Skeletal muscle tissue (tissue), 4 donors: ENCODE measurements around the gene CACNA1I. TPM values are rescaled to one million over a fixed set of nuclear protein-coding genes. Genes with fewer than 3 reads are reported as not detected.

Source experiments
- H3K27ac ChIP-seq: one replicate; pipeline ENCODE4 v1.7.0; 2013; ENCODE audit warnings: mild to moderate bottlenecking, low read depth, low read length, inconsistent platforms
- H3K27me3 ChIP-seq, 3 donors: one replicate each; pipeline ENCODE4 v1.7.0; 2013; ENCODE audit warnings: low read length in 3 of 3; ENCODE audit not compliant: control insufficient read depth in 3 of 3, insufficient read depth in 3 of 3
- H3K36me3 ChIP-seq, 3 donors: one replicate each; pipeline ENCODE4 v1.7.0; 2013; ENCODE audit warnings: low read length in 3 of 3; ENCODE audit not compliant: control insufficient read depth in 3 of 3, insufficient read depth in 3 of 3
- H3K4me1 ChIP-seq, 3 donors: one replicate each; pipeline ENCODE4 v1.7.0; 2013; ENCODE audit warnings: low read length in 3 of 3, mild to moderate bottlenecking in 3 of 3; ENCODE audit not compliant: control insufficient read depth in 3 of 3, insufficient read depth in 3 of 3
- H3K4me3 ChIP-seq, 3 donors: one replicate each; pipeline ENCODE4 v1.7.0; 2013; ENCODE audit warnings: low read length in 3 of 3
- H3K9ac ChIP-seq, 3 donors: one replicate each; pipeline ENCODE4 v1.7.0; 2013; ENCODE audit warnings: low read length in 3 of 3, mild to moderate bottlenecking in 3 of 3, moderate library complexity in 2 of 3, low read depth in 1 of 3
- H3K9me3 ChIP-seq, 3 donors: one replicate each; pipeline ENCODE4 v1.7.0; 2013; ENCODE audit warnings: low read length in 3 of 3; ENCODE audit not compliant: control insufficient read depth in 3 of 3
- total RNA-seq: library from RNA; depleted of rRNA; stranded (reverse); fragments of >200 nt; gene quantifications from one replicate; pipeline ENCODE4 v1.2.3, GENCODE V29; 2014
- donor health status: Osteomylitis.

CACNA1I gene
- total RNA-seq, 1 donor from 2014 or later, result not detected

DNA sequence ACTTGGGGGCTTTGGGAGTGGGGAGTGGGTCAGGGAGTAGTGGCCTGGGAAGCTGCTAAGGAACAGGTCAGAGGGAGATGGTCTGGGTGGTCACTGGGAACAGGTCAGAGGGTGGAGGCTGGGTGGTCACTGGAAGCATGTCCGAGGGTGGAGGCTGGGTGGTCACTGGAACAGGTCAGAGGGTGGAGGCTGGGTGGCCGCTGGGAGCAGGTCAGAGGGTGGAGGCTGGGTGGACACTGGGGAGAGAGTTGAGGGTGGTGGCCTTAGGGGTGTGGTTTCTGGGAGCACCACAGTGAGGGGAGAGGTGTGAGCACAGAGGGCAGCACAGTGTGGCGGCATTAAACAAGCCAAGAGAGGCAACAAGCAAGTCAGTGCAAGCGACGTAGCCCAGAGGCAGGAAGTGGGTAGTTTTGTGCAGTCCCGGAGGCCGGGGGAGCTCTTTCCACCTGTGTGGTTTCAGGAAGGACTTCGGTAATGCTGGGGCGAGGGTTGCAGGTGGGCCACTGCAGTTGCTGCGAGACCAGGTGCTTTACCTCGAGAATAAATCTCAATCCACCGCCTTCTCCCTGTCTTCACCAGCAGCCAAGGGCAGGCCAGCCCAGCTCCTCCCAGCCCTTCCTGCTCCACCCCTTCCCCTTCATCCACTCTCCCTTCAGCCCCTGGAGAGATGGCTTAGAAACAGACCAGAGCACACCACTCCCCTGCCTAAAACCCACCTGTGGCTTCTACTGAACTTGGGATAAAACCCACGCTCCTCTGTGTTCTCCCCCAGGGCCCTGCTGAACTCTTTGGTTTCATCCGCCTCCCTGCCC lies 3.2 kb upstream of the CACNA1I start:
- H3K27me3 ChIP-seq, result peaks cover 19 to 55% (median 37%) of the 10 kb centered on the region in 3 donors
- no peaks in the 10 kb centered on the region for H3K4me1 ChIP-seq
- H3K4me3 ChIP-seq, result no peak overlapping the region
- H3K9ac ChIP-seq, result no peak overlapping the region
- no peak overlapping the region for H3K27ac ChIP-seq
- no peaks in the 10 kb centered on the region for H3K9me3 ChIP-seq
- H3K36me3 ChIP-seq, result no peaks in the 10 kb centered on the region

DNA sequence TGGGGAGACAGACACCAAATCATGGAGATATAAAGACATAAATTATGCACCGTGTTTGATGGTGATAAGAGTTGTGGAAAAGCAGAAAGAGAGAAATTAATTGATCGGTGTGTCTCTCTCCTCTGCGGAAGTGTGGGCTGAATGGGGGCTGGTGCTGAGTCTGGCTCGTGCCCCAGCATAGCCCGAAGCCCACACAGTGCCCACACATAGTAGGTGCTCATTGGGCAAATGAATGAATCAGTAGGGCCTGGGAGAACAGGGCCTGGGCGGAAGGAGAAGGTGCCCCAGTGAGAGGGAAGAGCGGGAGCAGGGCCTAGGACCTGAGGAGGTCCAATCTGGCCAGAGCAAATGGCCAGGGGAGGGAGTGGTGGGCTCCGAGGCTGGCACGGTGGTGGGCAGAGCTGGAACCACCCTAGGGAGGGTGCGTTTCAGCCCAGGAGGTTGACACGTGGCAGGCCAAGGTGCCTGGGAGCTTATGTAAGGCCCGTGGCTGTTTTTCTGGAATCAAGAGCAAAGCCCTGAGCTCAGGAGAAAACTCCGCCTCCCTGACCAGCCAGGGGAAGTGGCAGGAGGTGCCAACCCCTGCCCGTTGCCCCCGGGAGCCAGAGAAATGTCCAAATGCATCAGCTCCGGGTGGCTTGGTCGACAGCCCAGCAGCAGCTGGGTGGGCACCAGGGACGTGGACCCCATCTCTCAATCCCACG lies 2.1 kb upstream of the CACNA1I start:
- peaks cover 19 to 44% (median 38%) of the 10 kb centered on the region in 3 donors for H3K27me3 ChIP-seq
- H3K9ac ChIP-seq, result no peak overlapping the region
- no peaks in the 10 kb centered on the region for H3K4me1 ChIP-seq
- H3K9me3 ChIP-seq, result no peaks in the 10 kb centered on the region
- H3K36me3 ChIP-seq, result no peaks in the 10 kb centered on the region
- H3K4me3 ChIP-seq, result no peak overlapping the region
- no peak overlapping the region for H3K27ac ChIP-seq

DNA sequence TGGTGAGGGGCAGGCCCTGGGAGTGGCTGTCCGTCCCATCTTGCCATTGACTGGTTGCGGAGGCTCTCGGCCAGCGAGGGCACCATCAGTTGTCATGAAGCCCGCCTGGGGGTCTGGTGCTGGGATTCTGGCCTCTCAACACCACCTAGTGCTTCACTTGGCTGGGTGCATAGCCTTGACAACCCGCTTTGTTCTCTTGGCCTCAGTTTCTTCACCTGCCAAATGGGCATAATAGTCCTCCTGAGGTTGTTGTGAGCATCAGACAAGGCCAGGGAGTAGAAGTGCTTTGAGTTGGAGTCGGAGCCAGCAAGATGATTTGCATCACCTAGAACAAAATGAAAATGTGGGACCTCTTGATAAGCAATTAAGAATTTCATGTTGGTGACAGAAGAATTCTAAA lies 1.5 kb upstream of the CACNA1I start:
- Histone ChIP-seq H3K27me3 (peaks cover 12 to 38% (median 37%) of the 10 kb centered on the region in 3 donors), H3K27ac (no peak overlapping the region), H3K9ac (no peak overlapping the region), H3K4me3 (no peak overlapping the region), H3K9me3 (no peaks in the 10 kb centered on the region), H3K36me3 (no peaks in the 10 kb centered on the region), H3K4me1 (no peaks in the 10 kb centered on the region)

DNA sequence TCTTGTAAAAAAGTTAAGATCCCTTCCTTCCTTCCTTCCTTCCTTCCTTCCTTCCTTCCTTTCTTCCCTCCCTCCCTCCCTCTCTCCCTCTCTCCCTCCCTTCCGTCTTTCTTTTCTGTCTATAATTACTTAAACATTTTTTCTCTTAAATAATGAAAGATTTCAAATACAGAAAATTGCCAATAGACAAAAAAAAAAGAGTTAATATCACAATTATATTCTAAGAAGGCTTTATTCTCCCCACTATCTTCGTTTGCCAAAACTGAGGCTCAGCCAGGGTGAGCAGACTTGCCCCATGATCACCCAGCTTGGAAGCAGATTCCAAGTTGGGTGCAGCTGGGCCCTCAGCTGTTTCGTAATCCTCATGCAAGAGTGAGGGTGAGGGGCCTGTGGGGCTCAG lies 327 bp upstream of the CACNA1I start:
- H3K36me3 ChIP-seq, result no peaks in the 10 kb centered on the region
- no peak overlapping the region for H3K4me3 ChIP-seq
- H3K27ac ChIP-seq, result no peak overlapping the region
- peaks cover 7 to 41% (median 27%) of the 10 kb centered on the region in 3 donors for H3K27me3 ChIP-seq
- no peaks in the 10 kb centered on the region for H3K4me1 ChIP-seq
- no peaks in the 10 kb centered on the region for H3K9me3 ChIP-seq
- no peak overlapping the region for H3K9ac ChIP-seq

DNA sequence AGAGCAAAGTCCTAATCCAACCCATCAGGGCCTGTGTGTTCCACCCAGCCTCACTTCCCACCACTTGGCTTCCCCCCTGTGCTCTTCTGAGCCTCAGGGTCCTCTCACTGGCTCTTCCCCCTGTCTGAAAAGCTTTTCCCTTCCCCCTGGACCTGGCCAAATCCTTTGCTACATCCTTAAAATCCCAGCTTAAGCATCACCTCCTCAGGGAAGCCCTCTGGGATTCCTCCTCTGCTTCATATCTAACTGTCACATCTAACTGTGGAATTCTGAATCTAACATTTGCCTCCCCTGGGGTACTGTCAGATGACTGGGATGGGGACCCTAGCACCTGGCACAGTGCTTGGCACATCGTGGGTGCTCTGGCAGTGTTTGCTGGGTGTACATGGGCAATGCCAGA lies 985 bp downstream of the CACNA1I start:
- Histone ChIP-seq H3K27me3 (peaks cover 7 to 44% (median 20%) of the 10 kb centered on the region in 3 donors), H3K27ac (no peak overlapping the region), H3K4me3 (no peak overlapping the region), H3K36me3 (no peaks in the 10 kb centered on the region), H3K9me3 (no peaks in the 10 kb centered on the region), H3K4me1 (no peaks in the 10 kb centered on the region), H3K9ac (no peak overlapping the region)

DNA sequence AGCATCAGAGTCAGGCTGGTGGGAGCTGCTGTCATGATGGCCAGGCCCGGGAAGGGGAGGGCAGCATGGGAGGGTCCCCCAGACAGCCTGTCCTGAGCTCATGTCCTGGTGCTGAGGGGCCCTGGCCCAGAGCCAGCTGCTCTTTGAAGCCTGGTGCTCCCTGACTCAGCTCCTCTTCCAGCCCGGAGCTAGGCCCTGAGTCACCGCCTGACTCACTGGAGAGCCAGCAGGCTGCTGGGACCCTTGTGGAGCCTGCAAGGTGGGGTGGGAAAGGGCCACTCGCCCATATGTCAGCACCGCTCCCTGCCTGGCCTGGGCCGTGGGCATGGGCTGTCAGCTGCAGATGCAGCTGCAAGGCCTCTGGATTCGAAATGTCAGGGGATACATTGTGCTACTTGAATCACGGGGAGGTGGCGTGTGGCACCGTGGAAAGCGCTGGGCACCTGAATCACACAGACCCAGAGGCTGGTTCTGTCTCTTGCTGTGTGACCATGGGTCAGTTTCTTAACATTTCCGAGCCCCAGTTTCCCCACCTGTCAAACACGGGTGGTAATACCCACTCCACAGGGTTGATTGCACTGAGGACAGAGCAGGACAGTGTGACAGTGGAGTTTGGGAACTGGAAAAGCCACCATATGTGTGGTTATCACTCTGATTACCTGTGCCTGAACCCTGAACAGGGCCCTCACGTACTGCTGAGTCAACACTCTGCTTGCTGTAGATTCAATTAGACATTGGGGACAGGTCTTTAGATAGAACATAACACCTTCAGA lies 4.4 kb downstream of the CACNA1I start:
- H3K9me3 ChIP-seq, result no peaks in the 10 kb centered on the region
- H3K4me3 ChIP-seq, result no peak overlapping the region
- no peaks in the 10 kb centered on the region for H3K4me1 ChIP-seq
- H3K36me3 ChIP-seq, result no peaks in the 10 kb centered on the region
- H3K9ac ChIP-seq, result no peak overlapping the region
- peaks cover 12 to 44% (median 32%) of the 10 kb centered on the region in 3 donors for H3K27me3 ChIP-seq
- no peak overlapping the region for H3K27ac ChIP-seq

DNA sequence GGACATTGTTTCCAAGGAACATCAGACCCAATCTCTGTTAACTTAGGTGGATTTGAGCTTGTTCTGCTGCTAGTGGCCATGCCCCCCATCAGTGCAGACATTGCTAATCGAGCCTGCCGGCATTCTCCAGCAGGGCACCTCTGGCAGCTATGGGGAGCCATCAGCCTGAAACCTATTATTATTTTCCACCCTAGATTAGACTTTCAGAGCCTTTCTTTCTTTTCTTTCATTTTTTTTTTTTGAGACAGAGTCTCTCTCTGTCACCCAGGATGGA lies 4.9 kb downstream of the CACNA1I start:
- no peaks in the 10 kb centered on the region for H3K36me3 ChIP-seq
- H3K9ac ChIP-seq, result no peak overlapping the region
- H3K4me3 ChIP-seq, result no peak overlapping the region
- no peaks in the 10 kb centered on the region for H3K4me1 ChIP-seq
- peaks cover 12 to 47% (median 33%) of the 10 kb centered on the region in 3 donors for H3K27me3 ChIP-seq
- no peak overlapping the region for H3K27ac ChIP-seq
- H3K9me3 ChIP-seq, result no peaks in the 10 kb centered on the region

DNA sequence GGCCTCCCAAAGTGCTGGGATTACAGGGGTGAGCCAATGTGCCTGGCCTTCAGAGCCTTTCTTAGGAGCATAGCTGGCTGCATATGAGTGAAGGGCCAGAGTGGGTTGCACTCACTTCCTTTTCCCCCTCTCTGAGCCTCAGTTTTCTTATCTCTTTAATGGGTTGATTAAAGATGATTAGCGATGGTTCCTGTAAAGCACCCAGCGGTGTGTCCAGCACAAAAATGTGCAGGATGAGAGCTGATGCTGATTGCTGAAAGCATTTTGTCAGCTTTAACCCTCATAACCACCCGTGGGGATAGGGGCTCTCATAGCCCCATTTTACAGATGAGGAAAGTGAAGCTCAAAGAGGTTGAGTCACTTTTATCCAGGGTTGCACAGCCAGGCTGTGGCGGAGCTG lies 5.5 kb downstream of the CACNA1I start:
- Histone ChIP-seq H3K4me1 (no peaks in the 10 kb centered on the region), H3K9ac (no peak overlapping the region), H3K27me3 (peaks cover 12 to 48% (median 35%) of the 10 kb centered on the region in 3 donors), H3K4me3 (no peak overlapping the region), H3K9me3 (no peaks in the 10 kb centered on the region), H3K36me3 (no peaks in the 10 kb centered on the region), H3K27ac (no peak overlapping the region)

DNA sequence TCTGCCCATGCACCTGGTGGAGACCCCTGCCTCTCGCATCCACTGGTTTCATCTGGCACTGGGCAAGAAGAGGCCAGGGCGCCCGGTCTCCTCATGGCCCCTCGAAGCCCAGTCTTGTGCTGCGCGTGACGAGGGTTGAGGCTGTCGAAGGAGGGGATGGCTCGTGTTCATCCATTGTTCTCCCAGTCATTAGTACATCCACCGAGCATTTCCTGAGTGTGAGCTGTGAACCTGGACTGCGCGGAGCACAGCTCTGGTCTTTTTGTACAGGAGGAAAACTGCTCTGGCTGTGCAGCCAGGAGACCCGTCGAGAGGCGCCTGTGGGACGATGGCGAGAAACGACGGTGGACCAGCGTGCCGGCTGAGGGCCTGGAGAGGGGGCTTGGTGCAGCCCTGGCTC lies 6.8 kb downstream of the CACNA1I start:
- Histone ChIP-seq H3K9me3 (no peaks in the 10 kb centered on the region), H3K9ac (no peak overlapping the region), H3K36me3 (no peaks in the 10 kb centered on the region), H3K4me3 (no peak overlapping the region), H3K27ac (no peak overlapping the region), H3K4me1 (no peaks in the 10 kb centered on the region), H3K27me3 (peaks cover 6 to 39% (median 35%) of the 10 kb centered on the region in 3 donors)

DNA sequence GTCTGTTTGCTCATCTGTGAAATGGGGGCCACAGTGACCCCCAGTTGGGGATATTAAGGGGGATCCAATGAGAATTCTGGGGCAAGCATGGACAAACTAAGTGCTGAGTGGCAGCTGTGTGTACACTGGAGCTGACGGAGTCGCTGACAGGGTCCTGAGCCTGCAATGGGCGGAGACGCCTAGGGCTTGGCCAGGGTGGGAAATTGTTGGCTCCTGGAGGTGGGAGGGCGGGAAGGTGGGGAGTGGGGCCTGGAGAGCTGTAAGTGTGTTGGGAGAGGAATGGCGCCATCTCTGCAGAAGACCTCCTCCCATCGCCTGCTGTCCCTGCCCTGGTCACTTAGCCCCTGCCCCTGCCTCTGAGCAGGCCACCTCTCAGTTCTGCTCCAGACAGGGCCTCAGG lies 7.3 kb downstream of the CACNA1I start:
- Histone ChIP-seq H3K4me3 (no peak overlapping the region), H3K27ac (no peak overlapping the region), H3K27me3 (peaks cover 6 to 38% (median 35%) of the 10 kb centered on the region in 3 donors), H3K36me3 (no peaks in the 10 kb centered on the region), H3K4me1 (no peaks in the 10 kb centered on the region), H3K9me3 (no peaks in the 10 kb centered on the region), H3K9ac (no peak overlapping the region)
